SU-DHL-6 (cell line): ENCODE measurements around the gene ZMYND11.

Experiments used
- EZH2phosphoT487 ChIP-seq: fragments of 200-600 bp; sonication (generic), shearing (Covaris generic); conservative IDR thresholded peaks from 2 replicates; pipeline ENCODE4 v1.6.1; 2018; ENCODE audit warnings: mild to moderate bottlenecking, antibody characterized with exemption, low read length, moderate library complexity, mixed read lengths
- TF ChIP-seq, protein P1 (sequence below): fragments of 200-600 bp; sonication (generic); IDR thresholded peaks from one replicate; pipeline ENCODE4 v1.5.1; 2017; ENCODE audit warnings: antibody characterized with exemption, mild to moderate bottlenecking, low read length, moderate library complexity; ENCODE audit not compliant: insufficient read depth, poor library complexity, severe bottlenecking

DNA sequence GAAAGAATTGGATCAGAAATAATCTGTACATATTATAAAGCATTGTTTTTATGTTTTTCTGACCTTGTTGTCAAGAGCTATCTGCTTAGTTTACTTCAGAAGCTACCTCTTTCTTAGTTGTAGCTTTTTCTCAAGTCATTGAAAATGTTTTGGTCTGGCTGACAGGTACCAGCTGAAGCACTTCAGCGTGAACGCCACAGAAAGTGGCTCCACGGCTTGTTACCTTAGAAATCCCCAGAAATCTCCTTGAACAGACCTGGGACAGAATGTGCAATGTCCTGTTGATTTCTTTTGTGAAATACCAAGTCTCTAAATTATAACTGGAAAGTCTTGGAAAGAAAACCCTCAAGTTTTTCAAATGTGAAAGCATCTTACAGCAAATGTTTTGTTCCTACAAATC lies 96.8 kb downstream of the ZMYND11 start:
- TF ChIP-seq, protein P1, sequence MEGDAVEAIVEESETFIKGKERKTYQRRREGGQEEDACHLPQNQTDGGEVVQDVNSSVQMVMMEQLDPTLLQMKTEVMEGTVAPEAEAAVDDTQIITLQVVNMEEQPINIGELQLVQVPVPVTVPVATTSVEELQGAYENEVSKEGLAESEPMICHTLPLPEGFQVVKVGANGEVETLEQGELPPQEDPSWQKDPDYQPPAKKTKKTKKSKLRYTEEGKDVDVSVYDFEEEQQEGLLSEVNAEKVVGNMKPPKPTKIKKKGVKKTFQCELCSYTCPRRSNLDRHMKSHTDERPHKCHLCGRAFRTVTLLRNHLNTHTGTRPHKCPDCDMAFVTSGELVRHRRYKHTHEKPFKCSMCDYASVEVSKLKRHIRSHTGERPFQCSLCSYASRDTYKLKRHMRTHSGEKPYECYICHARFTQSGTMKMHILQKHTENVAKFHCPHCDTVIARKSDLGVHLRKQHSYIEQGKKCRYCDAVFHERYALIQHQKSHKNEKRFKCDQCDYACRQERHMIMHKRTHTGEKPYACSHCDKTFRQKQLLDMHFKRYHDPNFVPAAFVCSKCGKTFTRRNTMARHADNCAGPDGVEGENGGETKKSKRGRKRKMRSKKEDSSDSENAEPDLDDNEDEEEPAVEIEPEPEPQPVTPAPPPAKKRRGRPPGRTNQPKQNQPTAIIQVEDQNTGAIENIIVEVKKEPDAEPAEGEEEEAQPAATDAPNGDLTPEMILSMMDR = no peak
- TF ChIP-seq EZH2phosphoT487 = no peak
